AG04449 (cell line): ENCODE data around the gene MLLT10.
A peak's percentile ranks its signal among the peaks of the same experiment; 100 is the strongest.

ENCODE experiments used
- CTCF ChIA-PET: fragments of 350-600 bp; formaldehyde crosslinking; extraction: SDS; loops from one replicate; lab custom pipeline; 2021; ENCODE audit warnings: antibody characterized with exemption; lab: Yijun Ruan, JAX
- POLR2A ChIA-PET: fragments of 400-600, 350-600 bp; formaldehyde crosslinking; extraction: SDS; loops from one replicate; lab custom pipeline; 2020; ENCODE audit warnings: antibody characterized with exemption, inconsistent platforms; lab: Yijun Ruan, JAX
- DNase-seq: peaks from one replicate; pipeline ENCODE4 v3.0.0-alpha.2; 2010; ENCODE audit warnings: low read depth, low spot score
- H3K4me3 ChIP-seq: 2 replicates; pipeline ENCODE4 v1.5.1; 2011; ENCODE audit warnings: low read depth, mild to moderate bottlenecking, control low read depth, low read length
- TF ChIP-seq, protein P1 (sequence below): IDR thresholded peaks from one replicate; pipeline ENCODE4 v1.5.1; 2011; ENCODE audit warnings: mild to moderate bottlenecking, moderate library complexity, low read length, control low read depth, inconsistent platforms; ENCODE audit not compliant: insufficient read depth; ENCODE audit errors: missing control alignments

The MLLT10 gene

DNA sequence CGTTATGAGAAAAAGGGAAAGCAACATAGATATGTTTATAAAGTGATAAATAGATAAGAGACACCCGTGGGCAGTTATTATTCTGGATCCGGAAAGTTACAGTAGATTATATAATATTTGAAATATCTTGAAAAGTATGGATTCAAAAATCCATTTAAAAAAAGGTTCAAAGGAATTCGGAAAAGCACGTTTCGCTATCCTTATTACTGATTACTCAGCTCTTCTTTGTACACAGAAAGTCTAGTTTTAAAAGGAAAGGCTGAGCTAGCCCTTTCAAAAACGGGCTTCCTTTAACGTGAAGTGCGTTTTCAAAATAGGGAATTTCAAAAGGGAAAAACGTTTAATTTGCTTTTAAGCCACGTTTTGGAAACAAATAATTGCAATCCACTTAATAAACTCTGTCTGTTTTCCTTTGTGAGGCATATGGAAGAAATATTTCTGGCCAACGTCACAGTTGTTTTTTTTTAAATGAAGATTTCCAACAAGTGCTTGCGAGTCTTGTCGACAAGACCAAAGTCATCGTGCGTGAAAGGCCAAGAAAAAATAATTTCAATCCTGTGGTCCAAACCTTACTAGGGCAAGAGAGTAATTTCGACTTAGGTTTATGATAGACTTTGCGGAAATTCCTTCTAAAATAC lies 6.3 kb upstream of the MLLT10 start:
- H3K4me3 ChIP-seq: peak overlapping the region; percentile 68
- no peak for DNase-seq
- ChIA-PET CTCF (interaction anchor here (1.1 to 3.6 kb wide), 2 partner anchors 31 to 248 kb away, joined by 6 to 16 read pairs; no protein-coding TSS in a partner anchor), POLR2A (interaction anchor here (0.6 to 2.3 kb wide), 5 partner anchors 12 to 799 kb away, joined by 3 to 16 read pairs (median 4); no protein-coding TSS in a partner anchor)
- TF ChIP-seq, protein P1, sequence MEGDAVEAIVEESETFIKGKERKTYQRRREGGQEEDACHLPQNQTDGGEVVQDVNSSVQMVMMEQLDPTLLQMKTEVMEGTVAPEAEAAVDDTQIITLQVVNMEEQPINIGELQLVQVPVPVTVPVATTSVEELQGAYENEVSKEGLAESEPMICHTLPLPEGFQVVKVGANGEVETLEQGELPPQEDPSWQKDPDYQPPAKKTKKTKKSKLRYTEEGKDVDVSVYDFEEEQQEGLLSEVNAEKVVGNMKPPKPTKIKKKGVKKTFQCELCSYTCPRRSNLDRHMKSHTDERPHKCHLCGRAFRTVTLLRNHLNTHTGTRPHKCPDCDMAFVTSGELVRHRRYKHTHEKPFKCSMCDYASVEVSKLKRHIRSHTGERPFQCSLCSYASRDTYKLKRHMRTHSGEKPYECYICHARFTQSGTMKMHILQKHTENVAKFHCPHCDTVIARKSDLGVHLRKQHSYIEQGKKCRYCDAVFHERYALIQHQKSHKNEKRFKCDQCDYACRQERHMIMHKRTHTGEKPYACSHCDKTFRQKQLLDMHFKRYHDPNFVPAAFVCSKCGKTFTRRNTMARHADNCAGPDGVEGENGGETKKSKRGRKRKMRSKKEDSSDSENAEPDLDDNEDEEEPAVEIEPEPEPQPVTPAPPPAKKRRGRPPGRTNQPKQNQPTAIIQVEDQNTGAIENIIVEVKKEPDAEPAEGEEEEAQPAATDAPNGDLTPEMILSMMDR: no peak

- POLR2A ChIA-PET: interaction anchor here (0.7 to 0.8 kb wide), 2 partner anchors 12 to 194 kb away, joined by 4 read pairs; no protein-coding TSS in a partner anchor
- peak overlapping the region; percentile 68 for H3K4me3 ChIP-seq
- TF ChIP-seq, protein P1: no peak
- CTCF ChIA-PET: interaction anchor here (0.6 to 1.3 kb wide), 2 partner anchors 202 to 250 kb away, joined by 3 read pairs; no protein-coding TSS in a partner anchor
- DNase-seq: no peak
Observed at GRCh38 chr10:21528236-21529031, 5.6 kb upstream of the MLLT10 start.

- no peak for DNase-seq
- TF ChIP-seq, protein P1: no peak
- ChIA-PET POLR2A (interaction anchor here (0.5 kb wide), 1 partner anchor 195 kb away, joined by 3 read pairs; no protein-coding TSS in a partner anchor), CTCF (interaction anchor here (1.2 to 1.3 kb wide), 3 partner anchors 35 to 250 kb away, joined by 3 to 4 read pairs (median 3); no protein-coding TSS in a partner anchor)
- no peak overlapping the region for H3K4me3 ChIP-seq
Observed at GRCh38 chr10:21529032-21529910, 4.8 kb upstream of the MLLT10 start.

DNA sequence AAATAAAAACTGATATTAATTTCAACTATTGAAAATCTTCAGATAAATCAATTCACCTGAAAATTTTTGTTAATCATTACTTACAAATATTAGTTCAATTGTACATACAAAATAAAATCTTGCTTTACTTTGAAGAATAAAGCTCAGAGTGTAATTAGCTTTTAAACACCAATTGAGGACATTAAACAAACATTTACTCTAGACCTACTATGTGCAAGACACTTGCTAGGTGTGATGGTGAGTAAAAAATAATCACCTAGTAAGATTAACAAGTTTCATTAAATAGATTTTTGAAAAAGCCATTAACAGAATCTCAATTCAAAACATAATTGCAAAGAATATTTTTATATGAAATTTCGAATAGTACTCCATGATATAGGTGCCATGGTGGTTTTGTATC lies 3.9 kb upstream of the MLLT10 start:
- no peak for DNase-seq
- H3K4me3 ChIP-seq: no peak overlapping the region
- TF ChIP-seq, protein P1: no peak
- ChIA-PET POLR2A (no interaction called here), CTCF (interaction anchor here (1.2 to 1.3 kb wide), 2 partner anchors 36 to 251 kb away, joined by 3 to 4 read pairs; no protein-coding TSS in a partner anchor)

DNA sequence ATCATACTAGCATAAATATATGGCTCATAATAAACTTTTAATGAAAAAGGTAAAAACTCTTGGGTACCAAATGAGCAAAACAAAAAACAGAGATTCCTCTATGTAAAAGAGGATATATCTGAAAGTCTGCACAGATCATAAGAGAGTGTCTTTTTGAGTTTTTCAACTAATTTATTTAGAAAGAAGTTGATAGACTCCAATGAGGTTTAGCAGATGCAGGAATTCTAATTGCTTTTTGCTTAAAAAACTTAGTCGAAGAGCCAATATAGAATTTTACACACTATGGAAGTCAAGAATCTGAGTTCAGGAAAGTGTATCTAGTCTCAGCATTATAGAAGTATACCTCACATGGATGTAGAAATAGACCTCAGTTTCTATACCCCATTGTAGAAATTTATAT lies 3.4 kb upstream of the MLLT10 start:
- DNase-seq: no peak
- H3K4me3 ChIP-seq: no peak overlapping the region
- CTCF ChIA-PET: interaction anchor here (1.2 to 1.3 kb wide), 2 partner anchors 36 to 251 kb away, joined by 3 to 4 read pairs; no protein-coding TSS in a partner anchor
- POLR2A ChIA-PET: no interaction called here
- TF ChIP-seq, protein P1: no peak
